B cell (primary cell): Measurements from ENCODE around the gene RCBTB1. TPM values are rescaled to one million over a fixed set of nuclear protein-coding genes. Genes with fewer than 3 reads are reported as not detected.

ENCODE experiments used
- ATAC-seq: fragments of 200-7000 bp; cut with Tn5 transposase; one replicate; pipeline ENCODE4 v1.10.0; 2021; ENCODE audit warnings: low read depth, mild to moderate bottlenecking, moderate number of reproducible peaks, moderate library complexity
- CTCF ChIA-PET: fragments of 350-600 bp; sonication (Branson Sonifier 250); formaldehyde crosslinking; loops from one replicate; lab custom pipeline; 2021; ENCODE audit warnings: antibody characterized with exemption, inconsistent platforms; lab: Charles Lee
- POLR2A ChIA-PET: fragments of 350-600 bp; sonication (Branson Sonifier 250); formaldehyde crosslinking; loops from one replicate; lab custom pipeline; 2021; ENCODE audit warnings: antibody characterized with exemption; lab: Charles Lee
- DNase-seq: peaks from one replicate; pipeline ENCODE4 v3.0.0; 2013
- H2AFZ ChIP-seq: 2 replicates; pipeline ENCODE4 v1.6.1; 2012; ENCODE audit warnings: mild to moderate bottlenecking, low read depth, low read length; ENCODE audit not compliant: insufficient read depth, poor library complexity, severe bottlenecking
- H3K27ac ChIP-seq, 2 donors: 1 replicate in 1 of 2; 2 replicates in 1 of 2; pipeline ENCODE4 v1.5.1; 2012 to 2013; ENCODE audit warnings: low read length in 2 of 2, mild to moderate bottlenecking in 2 of 2, moderate library complexity in 1 of 2
- H3K27me3 ChIP-seq, 4 experiments: fragments of 200-600 bp in 1 of 4; sonication (generic) in 1 of 4; replicated peaks in 1 of 4; 1 replicate in 2 of 4; 2 replicates in 2 of 4; pipeline versions ENCODE4 v1.6.1 to v1.7.0; 2013 to 2016; ENCODE audit warnings: low read length in 3 of 4, mild to moderate bottlenecking in 2 of 4, mixed read lengths in 1 of 4, moderate library complexity in 1 of 4; ENCODE audit not compliant: insufficient read depth in 4 of 4, control insufficient read depth in 3 of 4; ENCODE audit errors: control extremely low read depth in 1 of 4
- H3K36me3 ChIP-seq, 2 experiments: replicated peaks in 1 of 2; 1 replicate in 1 of 2; 2 replicates in 1 of 2; pipeline versions ENCODE4 v1.6.1 to v1.7.1; 2013; ENCODE audit warnings: low read length in 1 of 2; ENCODE audit not compliant: insufficient read depth in 2 of 2, control insufficient read depth in 1 of 2; ENCODE audit errors: control extremely low read depth in 1 of 2, extremely low read depth in 1 of 2
- H3K4me1 ChIP-seq, 2 donors: fragments of 200-600 bp in 1 of 2; sonication (generic) in 1 of 2; 1 replicate in 1 of 2; 2 replicates in 1 of 2; pipeline versions ENCODE4 v1.5.1 to v1.6.1; 2013 to 2017; ENCODE audit warnings: low read length in 2 of 2; ENCODE audit not compliant: control insufficient read depth in 2 of 2, insufficient read depth in 2 of 2
- H3K4me2 ChIP-seq: replicated peaks from 2 replicates; pipeline ENCODE3; 2012; ENCODE audit warnings: mild to moderate bottlenecking, low read depth, low read length; ENCODE audit not compliant: poor library complexity, severe bottlenecking
- H3K4me3 ChIP-seq, 5 experiments: fragments of 200-600 bp in 1 of 5; sonication (generic) in 1 of 5; 1 replicate in 3 of 5; 2 replicates in 2 of 5; pipeline versions ENCODE4 v1.5.1 to v1.7.0; 2011 to 2016; ENCODE audit warnings: low read length in 4 of 5, mild to moderate bottlenecking in 4 of 5, low read depth in 2 of 5, control low read depth in 1 of 5, moderate library complexity in 1 of 5; ENCODE audit not compliant: insufficient read depth in 1 of 5; ENCODE audit errors: control extremely low read depth in 1 of 5, extremely low read depth in 1 of 5
- H3K79me2 ChIP-seq: fragments of 200-600 bp; sonication (generic); one replicate; pipeline ENCODE4 v1.6.0; 2016; ENCODE audit warnings: low read length; ENCODE audit not compliant: control insufficient read depth, insufficient read depth
- H3K9ac ChIP-seq: fragments of 200-600 bp; sonication (generic); 2 replicates; pipeline ENCODE4 v1.6.1; 2017; ENCODE audit warnings: mild to moderate bottlenecking, low read length, moderate library complexity
- H3K9me3 ChIP-seq, 3 donors: one replicate each; pipeline versions ENCODE4 v1.6.1 to v1.7.1; 2013; ENCODE audit warnings: low read length in 2 of 3; ENCODE audit not compliant: control insufficient read depth in 2 of 3, insufficient read depth in 1 of 3; ENCODE audit errors: control extremely low read depth in 1 of 3
- H4K20me1 ChIP-seq: 2 replicates; pipeline ENCODE4 v1.6.0; 2012; ENCODE audit warnings: mild to moderate bottlenecking, low read length; ENCODE audit not compliant: insufficient read depth, control insufficient read depth, poor library complexity, severe bottlenecking
- H3K27ac Mint-ChIP-seq: one replicate; pipeline ENCODE4 v1.8.0; 2021; ENCODE audit warnings: mixed read lengths
- H3K27me3 Mint-ChIP-seq: one replicate; pipeline ENCODE4 v1.8.0; 2021; ENCODE audit warnings: mixed read lengths
- H3K4me1 Mint-ChIP-seq: one replicate; pipeline ENCODE4 v1.8.0; 2021; ENCODE audit warnings: mixed read lengths
- H3K4me3 Mint-ChIP-seq: one replicate; pipeline ENCODE4 v1.8.0; 2021; ENCODE audit warnings: mixed read lengths
- H3K9me3 Mint-ChIP-seq: one replicate; pipeline ENCODE4 v1.8.0; 2022; ENCODE audit warnings: mixed read lengths; ENCODE audit not compliant: insufficient read depth
- CTCF ChIP-seq: fragments of 200-600 bp; IDR thresholded peaks from one replicate; pipeline ENCODE4 v1.8.0; 2022; ENCODE audit warnings: antibody characterized with exemption, mild to moderate bottlenecking
- EZH2 ChIP-seq: IDR thresholded peaks from 2 replicates; pipeline ENCODE4 v1.6.1; 2012; ENCODE audit warnings: borderline replicate concordance, low read depth, mild to moderate bottlenecking, moderate library complexity, low read length; ENCODE audit not compliant: insufficient read depth, poor library complexity, severe bottlenecking
- WGBS: methylation state at CpG from one replicate; pipeline ENCODE4 v1.1.5; 2013; ENCODE audit warnings: missing lambda C conversion rate; ENCODE audit not compliant: insufficient coverage; 5-methylcytosine and 5-hydroxymethylcytosine counted together
- intact Hi-C: fragments of 100-400 bp; cut with micrococcal nuclease; formaldehyde crosslinking; loops from one replicate; pipeline ENCODE4 v1.10.0; 2022
- polyA plus RNA-seq: library from polyadenylated mRNA; depleted of rRNA; stranded (reverse); fragments of >200 nt; gene quantifications from 2 replicates; pipeline ENCODE4 v1.2.3, GENCODE V29; 2012
- total RNA-seq, 2 donors: library from RNA; stranded (reverse); fragments of 120-200 nt in 1 of 2; gene quantifications; 1 replicate in 1 of 2; 2 replicates in 1 of 2; pipeline versions ENCODE4 v1.2.3 to v1.2.4, GENCODE V29; 2013 to 2022

RCBTB1 gene
- total and polyA plus RNA-seq, 2 donors (not counting 1 experiment from before 2014, with no cell fraction given), result 10.7 to 35.2 TPM

DNA sequence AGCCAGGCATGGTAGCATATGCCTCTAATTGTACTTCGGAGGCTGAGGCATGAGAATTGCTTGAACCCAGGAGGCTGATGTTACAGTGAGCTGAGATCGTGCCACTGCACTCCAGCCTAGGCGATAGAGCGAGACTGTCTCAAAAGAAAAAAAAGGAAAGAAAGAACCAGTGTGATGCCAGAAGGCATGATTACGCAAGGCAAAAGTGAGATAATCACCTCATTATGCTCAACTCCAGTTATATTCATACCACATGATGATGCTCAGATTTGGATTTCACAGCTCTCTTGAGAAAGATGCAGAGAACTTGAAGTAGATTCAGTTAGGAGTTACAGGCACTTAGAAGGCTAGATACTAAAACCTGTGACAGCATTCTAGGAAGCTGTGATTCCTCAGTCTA, 21.8 kb downstream of the RCBTB1 start:
- Mint-ChIP-seq H3K9me3 (no peaks in the 10 kb centered on the region), H3K27ac (no peak overlapping the region), H3K4me3 (no peak overlapping the region), H3K27me3 (no peaks in the 10 kb centered on the region), H3K4me1 (peaks cover 1% of the 10 kb centered on the region)
- Histone ChIP-seq H3K79me2 (peaks cover 10% of the 10 kb centered on the region), H3K9ac (no peak overlapping the region), H4K20me1 (no peaks in the 10 kb centered on the region), H3K4me1 (no peaks in the 10 kb centered on the region), H2AFZ (no peak overlapping the region), H3K4me2 (no peak overlapping the region), H3K27ac (no peak overlapping the region), H3K27me3 (no peaks in the 10 kb centered on the region), H3K36me3 (peaks cover 4 to 40% of the 10 kb centered on the region in 2 experiments), H3K4me3 (no peak overlapping the region), H3K9me3 (no peaks in the 10 kb centered on the region)
- ChIA-PET POLR2A (no interaction called here), CTCF (no interaction called here)
- intact Hi-C loops, result no loop called here
- no peak for ATAC-seq
- WGBS, result no CpG with 5 or more reads among the region's 5 CpGs
- no peak for DNase-seq
- TF ChIP-seq EZH2, result no peak
- no peak for TF ChIP-seq CTCF

GRCh38 chr13:49561062-49561410, 24.3 kb downstream of the RCBTB1 start:
- Histone ChIP-seq H3K4me1 (no peaks in the 10 kb centered on the region), H3K4me2 (no peak overlapping the region), H3K9me3 (no peaks in the 10 kb centered on the region), H4K20me1 (no peaks in the 10 kb centered on the region), H2AFZ (no peak overlapping the region), H3K79me2 (peaks cover 4% of the 10 kb centered on the region), H3K36me3 (peaks cover 4 to 43% of the 10 kb centered on the region in 2 experiments), H3K4me3 (no peak overlapping the region), H3K9ac (no peak overlapping the region), H3K27me3 (no peaks in the 10 kb centered on the region), H3K27ac (no peak overlapping the region)
- ChIA-PET POLR2A (interaction anchor here (0.7 kb wide), 1 partner anchor 64 kb away, joined by 9 read pairs; no protein-coding TSS in a partner anchor), CTCF (interaction anchor here (0.6 to 1.6 kb wide), 2 partner anchors 51 to 1582 kb away, joined by 3 read pairs; no protein-coding TSS in a partner anchor)
- no peak overlapping the region for H3K27ac Mint-ChIP-seq
- H3K27me3 Mint-ChIP-seq, result no peaks in the 10 kb centered on the region
- H3K4me3 Mint-ChIP-seq, result no peak overlapping the region
- DNase-seq, result no peak
- WGBS, result 100% methylated on average over 3 of the region's 3 CpGs
- intact Hi-C loops, result no loop called here
- H3K9me3 Mint-ChIP-seq, result no peaks in the 10 kb centered on the region
- H3K4me1 Mint-ChIP-seq, result peaks cover 1% of the 10 kb centered on the region
- no peak for TF ChIP-seq CTCF
- TF ChIP-seq EZH2, result no peak
- ATAC-seq, result no peak
